Breast epithelium (tissue), 3 donors: ENCODE measurements around the gene EN1.

Source experiments
- CTCF ChIP-seq, 3 donors: fragments of 450-650 bp; IDR thresholded peaks; one replicate each; pipeline ENCODE4 v1.5.1; 2016 to 2017; ENCODE audit warnings: antibody characterized with exemption in 3 of 3, mild to moderate bottlenecking in 3 of 3, moderate library complexity in 3 of 3
- POLR2AphosphoS5 ChIP-seq, 3 donors: sonication (generic); formaldehyde crosslinking; IDR thresholded peaks; one replicate each; pipeline ENCODE4 v1.6.1; 2017; ENCODE audit warnings: antibody characterized with exemption in 3 of 3

GRCh38 chr2:118811514-118812115 is 35.8 kb downstream of the EN1 start:
- TF ChIP-seq CTCF (IDR thresholded peaks at IDR 0.05) (no peak), POLR2AphosphoS5 (IDR thresholded peaks at IDR 0.05) (no peak)
